Smooth muscle cell (in vitro differentiated cells): Measurements from ENCODE around the gene NAT8L. TPM values are rescaled to one million over a fixed set of nuclear protein-coding genes. Genes with fewer than 3 reads are reported as not detected.

ENCODE experiments used
- DNase-seq: peaks from one replicate; lab custom pipeline; 2025; ENCODE audit not compliant: unreplicated experiment; lab: John Stamatoyannopoulos, UW
- H2AFZ ChIP-seq: fragments of 200-600 bp; sonication (generic); 2 replicates; pipeline ENCODE4 v1.6.0; 2016; ENCODE audit warnings: antibody characterized with exemption, low read depth, mild to moderate bottlenecking
- H3F3A ChIP-seq: fragments of 200-600 bp; sonication (generic); 2 replicates; pipeline ENCODE4 v1.6.0; 2017; ENCODE audit warnings: antibody characterized with exemption, low read depth
- H3K27ac ChIP-seq: fragments of 200-600 bp; sonication (generic); 2 replicates; pipeline ENCODE4 v1.5.1; 2016; ENCODE audit warnings: low read depth, mild to moderate bottlenecking
- H3K27me3 ChIP-seq: fragments of 200-600 bp; sonication (generic); 2 replicates; pipeline ENCODE4 v1.6.1; 2016; ENCODE audit warnings: low read depth, mild to moderate bottlenecking
- H3K36me3 ChIP-seq: fragments of 200-600 bp; sonication (generic); 2 replicates; pipeline ENCODE4 v1.5.1; 2016; ENCODE audit warnings: low read depth
- H3K4me1 ChIP-seq: fragments of 200-600 bp; sonication (generic); 2 replicates; pipeline ENCODE4 v1.5.1; 2016; ENCODE audit warnings: low read depth
- H3K4me2 ChIP-seq: fragments of 200-600 bp; sonication (generic); 2 replicates; pipeline ENCODE4 v1.6.0; 2016; ENCODE audit warnings: mild to moderate bottlenecking
- H3K4me3 ChIP-seq: fragments of 200-600 bp; sonication (generic); 2 replicates; pipeline ENCODE4 v1.5.1; 2016; ENCODE audit warnings: mild to moderate bottlenecking
- H3K79me2 ChIP-seq: fragments of 200-600 bp; sonication (generic); 2 replicates; pipeline ENCODE4 v1.6.0; 2016; ENCODE audit warnings: low read depth, mild to moderate bottlenecking
- H3K9ac ChIP-seq: fragments of 200-600 bp; sonication (generic); 2 replicates; pipeline ENCODE4 v1.6.0; 2016; ENCODE audit warnings: low read depth
- H3K9me3 ChIP-seq: fragments of 200-600 bp; sonication (generic); replicated peaks from 2 replicates; pipeline ENCODE4 v1.5.1; 2016; ENCODE audit warnings: low read depth
- H4K20me1 ChIP-seq: fragments of 200-600 bp; sonication (generic); 2 replicates; pipeline ENCODE4 v1.6.0; 2016; ENCODE audit warnings: low read depth
- WGBS: methylation state at CpG from one replicate; pipeline ENCODE4 v1.1.7; 2016; ENCODE audit warnings: low lambda C conversion rate; 5-methylcytosine and 5-hydroxymethylcytosine counted together
- polyA plus RNA-seq: library from polyadenylated mRNA; unstranded; fragments of >200 nt; fragmentation: Nextera tagmentation; extraction: Ambion mirVana; gene quantifications from 2 replicates; pipeline ENCODE4 v1.2.1, GENCODE V29; 2016
- total RNA-seq: library from RNA; depleted of rRNA; stranded (reverse); fragments of >200 nt; gene quantifications from 2 replicates; pipeline ENCODE4 v1.2.3, GENCODE V29; 2014
- TF ChIP-seq, protein P1 (sequence below): fragments of 200-600 bp; sonication (generic); IDR thresholded peaks from 2 replicates; pipeline ENCODE4 v1.5.1; 2017; ENCODE audit warnings: borderline replicate concordance, mild to moderate bottlenecking, antibody characterized with exemption; ENCODE audit not compliant: insufficient read depth, poor library complexity, severe bottlenecking

The NAT8L gene
- total and polyA plus RNA-seq, 2 experiments from 2014 or later = not detected

DNA sequence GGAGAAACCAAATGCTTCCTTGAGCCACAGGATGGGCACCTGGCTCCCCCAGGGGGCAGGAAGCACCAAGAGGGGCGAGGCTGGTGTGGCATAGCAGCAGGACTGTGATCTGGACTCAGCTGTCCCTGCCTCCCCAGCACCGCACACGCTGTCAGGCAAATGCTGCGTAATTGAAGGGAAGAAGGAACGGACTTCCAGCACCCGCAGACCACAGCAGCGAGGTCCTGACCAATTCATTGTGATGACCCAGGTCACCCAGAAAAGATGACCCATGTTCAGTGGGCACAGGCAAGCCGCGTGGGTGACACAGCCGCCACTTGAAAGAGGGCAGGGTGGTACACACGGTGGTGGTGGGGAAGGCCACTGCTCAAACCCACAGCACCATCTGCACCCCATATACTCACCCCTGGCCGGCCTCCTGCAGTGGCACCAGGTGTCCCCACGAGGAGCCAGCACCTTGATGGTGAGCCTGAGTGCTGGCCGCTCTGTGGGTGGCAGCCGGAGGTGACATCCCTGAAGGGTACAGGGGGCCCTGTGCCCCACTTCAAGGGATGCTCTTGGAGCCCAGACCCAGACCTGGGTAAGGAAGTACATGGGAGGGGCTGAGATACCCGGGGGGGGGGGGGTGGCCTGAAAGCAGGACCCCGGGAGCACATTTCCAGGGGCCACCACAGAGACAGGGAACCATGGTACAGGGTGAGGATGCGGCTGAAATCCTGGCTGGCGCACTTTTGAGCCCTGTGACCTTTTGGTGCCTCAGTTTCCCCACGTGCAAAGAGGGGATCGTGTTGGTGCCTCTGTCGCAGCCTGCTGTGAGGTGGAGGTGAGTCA is 11.5 kb downstream of the NAT8L start:
- TF ChIP-seq, protein P1, sequence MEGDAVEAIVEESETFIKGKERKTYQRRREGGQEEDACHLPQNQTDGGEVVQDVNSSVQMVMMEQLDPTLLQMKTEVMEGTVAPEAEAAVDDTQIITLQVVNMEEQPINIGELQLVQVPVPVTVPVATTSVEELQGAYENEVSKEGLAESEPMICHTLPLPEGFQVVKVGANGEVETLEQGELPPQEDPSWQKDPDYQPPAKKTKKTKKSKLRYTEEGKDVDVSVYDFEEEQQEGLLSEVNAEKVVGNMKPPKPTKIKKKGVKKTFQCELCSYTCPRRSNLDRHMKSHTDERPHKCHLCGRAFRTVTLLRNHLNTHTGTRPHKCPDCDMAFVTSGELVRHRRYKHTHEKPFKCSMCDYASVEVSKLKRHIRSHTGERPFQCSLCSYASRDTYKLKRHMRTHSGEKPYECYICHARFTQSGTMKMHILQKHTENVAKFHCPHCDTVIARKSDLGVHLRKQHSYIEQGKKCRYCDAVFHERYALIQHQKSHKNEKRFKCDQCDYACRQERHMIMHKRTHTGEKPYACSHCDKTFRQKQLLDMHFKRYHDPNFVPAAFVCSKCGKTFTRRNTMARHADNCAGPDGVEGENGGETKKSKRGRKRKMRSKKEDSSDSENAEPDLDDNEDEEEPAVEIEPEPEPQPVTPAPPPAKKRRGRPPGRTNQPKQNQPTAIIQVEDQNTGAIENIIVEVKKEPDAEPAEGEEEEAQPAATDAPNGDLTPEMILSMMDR = no peak
- Histone ChIP-seq H3K4me3 (no peak overlapping the region), H2AFZ (no peak overlapping the region), H3K4me1 (no peaks in the 10 kb centered on the region), H3K79me2 (no peaks in the 10 kb centered on the region), H3F3A (no peaks in the 10 kb centered on the region), H3K4me2 (no peak overlapping the region), H4K20me1 (no peaks in the 10 kb centered on the region), H3K27me3 (no peaks in the 10 kb centered on the region), H3K27ac (no peak overlapping the region), H3K9me3 (no peaks in the 10 kb centered on the region), H3K36me3 (no peaks in the 10 kb centered on the region), H3K9ac (no peak overlapping the region)
- no peak for DNase-seq
- WGBS = 85% methylated on average over 22 of the region's 22 CpGs

DNA sequence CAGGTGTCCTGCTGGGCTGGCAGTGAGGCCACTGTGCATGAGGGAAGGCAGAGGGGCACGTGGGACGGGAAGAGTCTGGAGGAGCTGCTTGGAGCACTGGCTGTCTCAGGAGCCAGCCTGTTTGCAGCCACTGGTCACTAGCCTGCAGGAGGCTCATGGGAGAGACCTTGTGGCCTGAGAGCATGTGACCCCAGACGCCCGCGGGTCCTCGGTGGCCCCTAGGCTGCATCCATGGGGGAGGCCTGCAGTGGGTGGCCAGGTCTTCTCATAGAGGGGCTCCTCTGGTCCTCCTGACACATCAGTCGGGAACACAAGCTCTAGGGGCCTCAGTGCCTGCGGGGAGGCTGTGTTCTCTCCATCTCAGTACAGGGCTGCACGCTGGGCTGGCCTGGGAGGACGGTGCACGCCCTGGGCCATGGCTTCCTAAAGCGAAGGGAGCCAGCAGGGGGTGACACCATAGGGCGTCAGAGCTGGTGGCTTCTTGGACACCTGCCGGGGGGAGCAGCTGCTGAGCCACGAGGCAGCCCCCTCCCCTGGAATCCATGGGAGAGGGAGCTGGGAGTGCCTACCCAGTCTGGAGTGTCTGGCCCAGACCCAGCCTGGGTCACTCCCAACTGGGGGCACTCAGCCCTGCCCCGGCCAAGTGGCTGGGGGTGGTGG is 12.3 kb downstream of the NAT8L start:
- Histone ChIP-seq H3K27ac (no peak overlapping the region), H3K4me3 (no peak overlapping the region), H2AFZ (no peak overlapping the region), H3F3A (no peaks in the 10 kb centered on the region), H3K9me3 (no peaks in the 10 kb centered on the region), H3K9ac (no peak overlapping the region), H3K4me2 (no peak overlapping the region), H4K20me1 (no peaks in the 10 kb centered on the region), H3K36me3 (no peaks in the 10 kb centered on the region), H3K27me3 (no peaks in the 10 kb centered on the region), H3K79me2 (no peaks in the 10 kb centered on the region), H3K4me1 (no peaks in the 10 kb centered on the region)
- TF ChIP-seq, protein P1 = no peak
- DNase-seq = no peak
- WGBS = 82% methylated on average over 16 of the region's 16 CpGs

DNA sequence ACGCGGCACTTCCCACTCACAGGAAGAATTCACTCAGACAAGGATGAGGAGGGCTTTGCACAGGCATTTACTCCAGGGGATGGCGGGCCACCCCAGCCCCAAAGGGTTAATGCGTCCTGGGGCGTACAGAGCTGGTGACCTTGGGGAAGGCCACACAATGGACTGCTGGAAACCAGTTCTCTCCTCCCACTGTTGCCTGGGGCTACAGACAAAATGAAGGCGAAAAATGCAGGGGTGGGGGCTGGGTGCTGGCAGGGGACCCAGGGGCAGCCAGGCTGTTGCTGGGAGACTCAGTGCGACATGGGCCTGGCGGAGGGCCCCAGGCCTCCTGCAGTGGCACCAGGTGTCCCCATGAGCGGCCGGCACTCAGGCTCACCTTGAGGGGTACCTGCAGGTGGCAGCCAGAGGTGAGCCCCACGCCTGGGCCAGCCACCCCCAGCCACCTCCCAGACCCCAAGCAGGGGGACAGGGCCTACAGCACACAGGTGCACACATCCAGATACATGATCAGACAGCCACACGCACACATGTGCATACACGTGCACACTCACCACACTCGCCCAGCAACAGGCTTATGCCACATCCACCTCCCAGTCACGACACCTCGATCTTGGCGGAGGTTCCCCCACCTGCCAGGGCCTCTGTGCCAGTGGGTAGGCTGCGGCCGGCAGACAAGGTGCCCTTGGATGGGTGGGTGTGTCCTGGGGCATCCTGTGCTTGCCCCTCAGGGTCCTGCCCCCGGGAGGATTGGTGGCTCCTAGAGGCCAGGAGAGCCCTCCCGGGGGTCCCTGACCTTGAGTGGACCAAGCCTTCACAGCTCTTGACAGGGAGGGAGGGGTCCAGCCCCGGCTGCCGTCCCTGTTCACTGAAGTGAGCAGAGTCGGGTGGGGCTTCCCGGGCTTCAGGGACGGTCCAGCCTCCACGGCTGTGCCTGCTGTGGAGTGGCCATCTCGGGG is 13.1 kb downstream of the NAT8L start:
- no peak for DNase-seq
- H3F3A ChIP-seq = no peaks in the 10 kb centered on the region
- H3K9ac ChIP-seq = no peak overlapping the region
- no peaks in the 10 kb centered on the region for H3K9me3 ChIP-seq
- H3K79me2 ChIP-seq = no peaks in the 10 kb centered on the region
- H3K4me1 ChIP-seq = no peaks in the 10 kb centered on the region
- H3K36me3 ChIP-seq = no peaks in the 10 kb centered on the region
- H3K4me2 ChIP-seq = no peak overlapping the region
- TF ChIP-seq, protein P1 = no peak
- no peak overlapping the region for H2AFZ ChIP-seq
- H4K20me1 ChIP-seq = no peaks in the 10 kb centered on the region
- H3K27me3 ChIP-seq = no peaks in the 10 kb centered on the region
- WGBS = 86% methylated on average over 26 of the region's 28 CpGs
- H3K27ac ChIP-seq = no peak overlapping the region
- H3K4me3 ChIP-seq = no peak overlapping the region
